Right atrium auricular region (tissue), 2 donors: Measurements from ENCODE around the gene SEC31A. TPM values are rescaled to one million over a fixed set of nuclear protein-coding genes. Genes with fewer than 3 reads are reported as not detected.
A peak's percentile ranks its signal among the peaks of the same experiment; 100 is the strongest.

Experiments
- DNase-seq: peaks from one replicate; pipeline ENCODE4 v3.0.0-alpha.2; 2019; ENCODE audit warnings: low spot score
- H3K27ac ChIP-seq, 2 donors: fragments of 200-600 bp; sonication (generic); 1 replicate in 1 of 2; 2 replicates in 1 of 2; pipeline ENCODE4 v1.5.1; 2016 to 2019
- H3K27me3 ChIP-seq, 2 donors: fragments of 200-600 bp; sonication (generic); one replicate each; pipeline versions ENCODE4 v1.5.1 to v1.6.0; 2017 to 2019
- H3K36me3 ChIP-seq: fragments of 200-600 bp; sonication (generic); one replicate; pipeline ENCODE4 v1.5.1; 2016
- H3K4me1 ChIP-seq, 2 donors: fragments of 200-600 bp; sonication (generic); one replicate each; pipeline versions ENCODE4 v1.5.1 to v1.6.0; 2017 to 2019
- H3K4me3 ChIP-seq, 2 donors: fragments of 200-600 bp; sonication (generic); 1 replicate in 1 of 2; 2 replicates in 1 of 2; pipeline ENCODE4 v1.5.1; 2017 to 2019; ENCODE audit warnings: mild to moderate bottlenecking in 1 of 2, moderate library complexity in 1 of 2
- H3K9me3 ChIP-seq, 2 donors: fragments of 200-600 bp; sonication (generic); one replicate each; pipeline ENCODE4 v1.5.1; 2019
- total RNA-seq, 2 donors: library from RNA; depleted of rRNA; stranded (reverse); fragments of >200 nt; gene quantifications; one replicate each; pipeline ENCODE4 v1.1.0, GENCODE V29; 2016
- TF ChIP-seq, protein P1 (sequence below), 2 donors: fragments of 200-600 bp; sonication (generic); IDR thresholded peaks; one replicate each; pipeline ENCODE4 v1.5.1; 2019; ENCODE audit warnings: antibody characterized with exemption in 2 of 2

Gene SEC31A
- total RNA-seq, 2 donors from 2014 or later, result 107 to 116 TPM

GRCh38 chr4:82900066-82900410 lies 9.1 kb upstream of the SEC31A start:
- TF ChIP-seq, protein P1, sequence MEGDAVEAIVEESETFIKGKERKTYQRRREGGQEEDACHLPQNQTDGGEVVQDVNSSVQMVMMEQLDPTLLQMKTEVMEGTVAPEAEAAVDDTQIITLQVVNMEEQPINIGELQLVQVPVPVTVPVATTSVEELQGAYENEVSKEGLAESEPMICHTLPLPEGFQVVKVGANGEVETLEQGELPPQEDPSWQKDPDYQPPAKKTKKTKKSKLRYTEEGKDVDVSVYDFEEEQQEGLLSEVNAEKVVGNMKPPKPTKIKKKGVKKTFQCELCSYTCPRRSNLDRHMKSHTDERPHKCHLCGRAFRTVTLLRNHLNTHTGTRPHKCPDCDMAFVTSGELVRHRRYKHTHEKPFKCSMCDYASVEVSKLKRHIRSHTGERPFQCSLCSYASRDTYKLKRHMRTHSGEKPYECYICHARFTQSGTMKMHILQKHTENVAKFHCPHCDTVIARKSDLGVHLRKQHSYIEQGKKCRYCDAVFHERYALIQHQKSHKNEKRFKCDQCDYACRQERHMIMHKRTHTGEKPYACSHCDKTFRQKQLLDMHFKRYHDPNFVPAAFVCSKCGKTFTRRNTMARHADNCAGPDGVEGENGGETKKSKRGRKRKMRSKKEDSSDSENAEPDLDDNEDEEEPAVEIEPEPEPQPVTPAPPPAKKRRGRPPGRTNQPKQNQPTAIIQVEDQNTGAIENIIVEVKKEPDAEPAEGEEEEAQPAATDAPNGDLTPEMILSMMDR (IDR thresholded peaks at IDR 0.05), result no peak
- Histone ChIP-seq H3K4me3 (peak overlapping the region; percentile 58 to 79), H3K27me3 (no peaks in the 10 kb centered on the region), H3K27ac (peak overlapping the region; percentile 97 to 98), H3K36me3 (peaks cover 10% of the 10 kb centered on the region), H3K9me3 (no peaks in the 10 kb centered on the region), H3K4me1 (peaks cover 0 to 33% of the 10 kb centered on the region in 2 donors)
- DNase-seq, result no peak

DNA sequence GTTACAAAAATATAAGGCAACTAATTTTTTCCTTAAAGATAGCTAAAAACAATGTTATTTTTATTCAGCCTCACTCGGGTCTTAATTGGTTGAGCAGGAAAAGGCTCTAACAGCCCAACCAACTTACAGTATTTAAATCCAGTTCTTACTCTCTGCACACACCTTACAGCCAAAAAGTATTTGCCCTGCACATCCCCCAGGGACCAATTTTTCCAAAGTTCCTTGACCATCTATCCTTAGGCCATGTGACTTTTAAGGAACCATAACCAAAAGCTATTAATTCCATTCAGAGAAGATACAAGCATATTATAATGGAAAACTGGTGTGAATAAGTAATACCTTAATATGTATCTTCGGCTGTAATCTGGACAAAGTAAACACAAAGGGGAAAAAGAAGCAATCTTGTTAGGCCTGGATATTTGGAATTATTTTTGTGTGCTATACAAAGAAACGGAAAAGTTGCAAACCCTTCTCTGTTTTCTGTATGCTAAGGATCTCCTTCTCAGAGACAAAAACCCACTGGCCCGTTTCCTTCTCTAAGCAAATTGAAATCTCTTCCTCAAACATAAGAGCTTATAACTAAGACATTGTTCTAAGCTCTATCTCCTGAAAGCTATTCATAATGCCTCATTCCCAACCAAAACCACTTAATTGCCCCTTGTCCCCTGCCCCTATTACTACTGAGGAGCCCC lies 8.6 kb upstream of the SEC31A start:
- Histone ChIP-seq H3K4me1 (peaks cover 0 to 33% of the 10 kb centered on the region in 2 donors), H3K27ac (peak overlapping the region; percentile 97 to 98), H3K36me3 (peaks cover 10% of the 10 kb centered on the region), H3K4me3 (peak overlapping the region; percentile 58 to 79), H3K27me3 (no peaks in the 10 kb centered on the region), H3K9me3 (no peaks in the 10 kb centered on the region)
- no peak for DNase-seq
- TF ChIP-seq, protein P1 (IDR thresholded peaks at IDR 0.05), result no peak

DNA sequence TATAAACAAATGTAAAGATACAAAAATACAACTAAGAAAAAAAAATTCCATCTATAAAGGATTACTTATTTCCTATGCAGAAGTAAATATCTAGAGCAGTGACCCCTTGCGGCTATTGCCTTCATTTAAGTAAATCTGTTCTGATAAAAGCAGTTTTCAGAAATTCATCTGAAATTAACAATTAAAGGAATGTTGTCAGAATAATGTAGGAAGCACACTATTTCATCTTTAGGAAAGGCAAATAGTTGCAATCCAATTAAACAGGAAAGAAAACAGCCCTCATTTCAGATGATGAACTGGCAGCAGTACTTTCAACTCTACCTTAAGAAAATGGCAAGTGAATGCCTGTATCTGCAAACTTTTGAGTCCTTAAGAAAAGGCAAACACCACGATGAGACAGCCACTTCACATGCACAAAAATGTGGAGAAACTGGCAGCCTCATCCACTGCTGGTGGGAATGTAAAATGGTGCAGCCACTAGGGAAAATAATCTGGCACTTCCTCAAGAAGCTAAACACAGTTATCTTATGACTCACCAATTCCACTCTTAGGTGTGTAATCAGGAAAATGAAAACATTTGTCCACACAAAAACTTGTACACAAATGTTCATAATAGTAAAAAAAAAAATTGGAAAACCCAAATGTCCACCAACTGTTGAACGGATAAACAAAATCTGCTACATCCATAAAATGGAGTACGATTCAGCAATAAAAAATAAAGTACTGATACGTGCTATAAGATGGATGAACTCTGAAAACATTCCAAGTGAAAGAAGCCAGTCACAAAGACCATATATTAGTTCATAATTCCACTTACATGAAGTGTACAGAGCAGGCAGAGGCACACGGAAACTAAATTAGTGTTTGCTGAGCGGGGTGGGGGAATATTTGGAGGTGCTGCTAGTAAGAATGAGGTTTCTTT lies 7.6 kb upstream of the SEC31A start:
- Histone ChIP-seq H3K36me3 (peaks cover 20% of the 10 kb centered on the region), H3K4me1 (peaks cover 0 to 33% of the 10 kb centered on the region in 2 donors), H3K4me3 (peak overlapping the region; percentile 58 to 79), H3K27ac (peak overlapping the region; percentile 97 to 98), H3K27me3 (no peaks in the 10 kb centered on the region), H3K9me3 (no peaks in the 10 kb centered on the region)
- DNase-seq, result no peak
- TF ChIP-seq, protein P1 (IDR thresholded peaks at IDR 0.05), result peak in 1 of 2 donors; percentile 48

DNA sequence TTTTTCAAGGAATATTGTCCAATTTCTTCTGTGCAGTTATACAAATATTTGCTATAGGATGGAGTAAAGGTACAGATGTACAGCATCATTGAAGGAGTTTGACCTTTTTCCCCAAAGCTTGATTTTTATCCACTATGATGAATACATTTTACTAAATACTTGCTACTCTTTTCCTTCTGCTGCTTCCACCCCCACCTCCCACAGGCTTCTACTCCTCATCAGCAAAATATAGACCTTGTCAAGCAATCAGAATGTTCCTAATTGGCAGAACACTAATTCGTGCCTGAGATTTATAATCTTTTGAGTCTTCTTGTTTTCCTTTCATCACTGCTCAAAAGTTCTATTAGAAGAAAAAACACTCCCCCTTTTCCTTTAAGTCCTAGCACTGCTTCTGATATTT lies 5.8 kb upstream of the SEC31A start:
- no peak for DNase-seq
- Histone ChIP-seq H3K36me3 (peaks cover 25% of the 10 kb centered on the region), H3K27ac (no peak overlapping the region), H3K27me3 (no peaks in the 10 kb centered on the region), H3K9me3 (no peaks in the 10 kb centered on the region), H3K4me3 (no peak overlapping the region), H3K4me1 (peaks cover 0 to 38% of the 10 kb centered on the region in 2 donors)
- TF ChIP-seq, protein P1 (IDR thresholded peaks at IDR 0.05), result no peak

- Histone ChIP-seq H3K27ac (no peak overlapping the region), H3K9me3 (no peaks in the 10 kb centered on the region), H3K36me3 (peaks cover 25% of the 10 kb centered on the region), H3K27me3 (no peaks in the 10 kb centered on the region), H3K4me3 (no peak overlapping the region), H3K4me1 (peaks cover 0 to 33% of the 10 kb centered on the region in 2 donors)
- TF ChIP-seq, protein P1 (IDR thresholded peaks at IDR 0.05), result peak in 1 of 2 donors; percentile 10
- DNase-seq, result no peak
Observed at GRCh38 chr4:82893942-82894341, 3.0 kb upstream of the SEC31A start.
